ENCODE data around the gene MAST3. TPM values are rescaled to one million over a fixed set of nuclear protein-coding genes. Genes with fewer than 3 reads are reported as not detected.

MAST3 gene
- total RNA-seq, 1 experiment from 2014 or later, result 14.2 TPM

- TF ChIP-seq RAD21 (IDR thresholded peaks at IDR 0.05; ENCODE audit: low read depth) (no peak), EZH2phosphoT487 (IDR thresholded peaks at IDR 0.05; ENCODE audit: borderline replicate concordance) (no peak), CEBPB (IDR thresholded peaks at IDR 0.05; ENCODE audit: low read depth) (no peak), ELF1 (IDR thresholded peaks at IDR 0.05; ENCODE audit: borderline replicate concordance, low read depth) (no peak)
- TF ChIP-seq, protein P1, sequence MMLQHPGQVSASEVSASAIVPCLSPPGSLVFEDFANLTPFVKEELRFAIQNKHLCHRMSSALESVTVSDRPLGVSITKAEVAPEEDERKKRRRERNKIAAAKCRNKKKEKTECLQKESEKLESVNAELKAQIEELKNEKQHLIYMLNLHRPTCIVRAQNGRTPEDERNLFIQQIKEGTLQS (IDR thresholded peaks at IDR 0.05), result no peak
Observed at GRCh38 chr19:18119717-18120105, 22.1 kb downstream of the MAST3 start (continued).

DNA sequence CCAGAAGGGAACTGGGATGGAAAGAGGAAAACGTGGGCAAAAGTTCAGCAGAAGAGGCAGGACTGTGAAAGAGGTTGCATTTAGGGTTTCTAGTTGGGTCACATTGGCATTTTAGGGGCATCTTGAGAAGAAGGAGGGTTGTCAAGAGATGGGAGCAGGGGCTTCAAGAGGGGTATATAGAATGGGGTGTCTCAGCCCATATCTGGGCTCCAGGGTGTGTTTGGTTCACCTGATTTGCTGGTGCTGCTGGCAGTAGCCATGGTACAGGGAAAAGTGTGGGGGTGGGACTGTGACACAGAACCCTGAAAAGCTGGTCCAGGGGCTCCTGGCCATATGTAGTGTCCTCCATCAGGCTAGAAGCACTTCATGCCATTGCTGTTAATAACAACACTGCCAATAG is 22.5 kb downstream of the MAST3 start:
- H3K4me2 ChIP-seq (ENCODE audit: low read length), result no peak overlapping the region
- no peak overlapping the region for H3K9ac ChIP-seq (ENCODE audit: low read length)
- H3K27me3 ChIP-seq (ENCODE audit: insufficient read depth, low read length), result no peaks in the 10 kb centered on the region
- no peak overlapping the region for H3K4me3 ChIP-seq (replicated peaks in 1 of 2; ENCODE audit: low read depth in 1 of 2, low read length in 2 of 2)
- ATAC-seq, result no peak
- CTCF ChIA-PET, result no interaction called here
- H3K27ac ChIP-seq (ENCODE audit: low read depth, low read length), result no peak overlapping the region
- H3K9me2 ChIP-seq (ENCODE audit: insufficient read depth), result no peaks in the 10 kb centered on the region
- H3K4me1 ChIP-seq (ENCODE audit: control insufficient read depth in 1 of 2, insufficient read depth in 2 of 2, low read length in 2 of 2), result peaks cover 7 to 20% of the 10 kb centered on the region in 2 experiments
- RAD21 ChIA-PET (ENCODE audit: low non-redundant PET in 1 of 2, low total read pairs in 2 of 2, uncharacterized antibody in 2 of 2, unreplicated experiment in 2 of 2), result no interaction called here
- H4K20me1 ChIP-seq (ENCODE audit: insufficient read depth), result no peaks in the 10 kb centered on the region
- H3K9me3 ChIP-seq (ENCODE audit: control insufficient read depth in 1 of 2, insufficient read depth in 1 of 2, low read depth in 1 of 2, low read length in 2 of 2), result no peaks in the 10 kb centered on the region
- intact Hi-C loops (cut with micrococcal nuclease), result no loop called here
- no peak overlapping the region for H2AFZ ChIP-seq (ENCODE audit: low read depth, low read length, poor library complexity, severe bottlenecking)
- POLR2A ChIA-PET, result no interaction called here
- peaks cover 11% of the 10 kb centered on the region; the same call in 1 of the 2 replicates for H3K79me2 ChIP-seq (ENCODE audit: insufficient read depth, low read length)
- no peak for DNase-seq (ENCODE audit: low read depth, low spot score)
- no TSS peak for BruUV-seq (replicated peaks)
- TF ChIP-seq, protein P2, sequence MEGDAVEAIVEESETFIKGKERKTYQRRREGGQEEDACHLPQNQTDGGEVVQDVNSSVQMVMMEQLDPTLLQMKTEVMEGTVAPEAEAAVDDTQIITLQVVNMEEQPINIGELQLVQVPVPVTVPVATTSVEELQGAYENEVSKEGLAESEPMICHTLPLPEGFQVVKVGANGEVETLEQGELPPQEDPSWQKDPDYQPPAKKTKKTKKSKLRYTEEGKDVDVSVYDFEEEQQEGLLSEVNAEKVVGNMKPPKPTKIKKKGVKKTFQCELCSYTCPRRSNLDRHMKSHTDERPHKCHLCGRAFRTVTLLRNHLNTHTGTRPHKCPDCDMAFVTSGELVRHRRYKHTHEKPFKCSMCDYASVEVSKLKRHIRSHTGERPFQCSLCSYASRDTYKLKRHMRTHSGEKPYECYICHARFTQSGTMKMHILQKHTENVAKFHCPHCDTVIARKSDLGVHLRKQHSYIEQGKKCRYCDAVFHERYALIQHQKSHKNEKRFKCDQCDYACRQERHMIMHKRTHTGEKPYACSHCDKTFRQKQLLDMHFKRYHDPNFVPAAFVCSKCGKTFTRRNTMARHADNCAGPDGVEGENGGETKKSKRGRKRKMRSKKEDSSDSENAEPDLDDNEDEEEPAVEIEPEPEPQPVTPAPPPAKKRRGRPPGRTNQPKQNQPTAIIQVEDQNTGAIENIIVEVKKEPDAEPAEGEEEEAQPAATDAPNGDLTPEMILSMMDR (IDR thresholded peaks at IDR 0.05 in 2 of 3, conservative IDR thresholded peaks at IDR 0.05 in 1 of 3; ENCODE audit: borderline replicate concordance in 1 of 3, insufficient read depth in 1 of 3, low read depth in 2 of 3, low read length in 2 of 3), result no peak
- TF ChIP-seq YY1 (IDR thresholded peaks at IDR 0.05; ENCODE audit: extremely low read depth, insufficient replicate concordance, low read depth, low read length) (no peak), ZBTB33 (IDR thresholded peaks at IDR 0.05; ENCODE audit: extremely low read depth, insufficient replicate concordance, low read length) (no peak), EGR1 (IDR thresholded peaks at IDR 0.05; ENCODE audit: low read depth) (no peak), ELF1 (IDR thresholded peaks at IDR 0.05; ENCODE audit: borderline replicate concordance, low read depth) (no peak), SRF (IDR thresholded peaks at IDR 0.05; ENCODE audit: low read depth) (no peak), CEBPB (IDR thresholded peaks at IDR 0.05; ENCODE audit: low read depth) (no peak), EZH2phosphoT487 (IDR thresholded peaks at IDR 0.05; ENCODE audit: borderline replicate concordance) (no peak), JUND (IDR thresholded peaks at IDR 0.05) (no peak), RAD21 (IDR thresholded peaks at IDR 0.05; ENCODE audit: low read depth) (no peak), POLR2A (IDR thresholded peaks at IDR 0.05; ENCODE audit: borderline replicate concordance, extremely low read depth, insufficient read depth, insufficient read length) (no peak), SP1 (IDR thresholded peaks at IDR 0.05; ENCODE audit: low read depth) (no peak), ZFX (IDR thresholded peaks at IDR 0.05) (no peak), FOSL1 (IDR thresholded peaks at IDR 0.05; ENCODE audit: low read depth) (no peak), POLR2AphosphoS5 (IDR thresholded peaks at IDR 0.05; ENCODE audit: low read depth, low read length) (no peak), SIN3A (IDR thresholded peaks at IDR 0.05; ENCODE audit: low read depth) (no peak)
- TF ChIP-seq, protein P3, sequence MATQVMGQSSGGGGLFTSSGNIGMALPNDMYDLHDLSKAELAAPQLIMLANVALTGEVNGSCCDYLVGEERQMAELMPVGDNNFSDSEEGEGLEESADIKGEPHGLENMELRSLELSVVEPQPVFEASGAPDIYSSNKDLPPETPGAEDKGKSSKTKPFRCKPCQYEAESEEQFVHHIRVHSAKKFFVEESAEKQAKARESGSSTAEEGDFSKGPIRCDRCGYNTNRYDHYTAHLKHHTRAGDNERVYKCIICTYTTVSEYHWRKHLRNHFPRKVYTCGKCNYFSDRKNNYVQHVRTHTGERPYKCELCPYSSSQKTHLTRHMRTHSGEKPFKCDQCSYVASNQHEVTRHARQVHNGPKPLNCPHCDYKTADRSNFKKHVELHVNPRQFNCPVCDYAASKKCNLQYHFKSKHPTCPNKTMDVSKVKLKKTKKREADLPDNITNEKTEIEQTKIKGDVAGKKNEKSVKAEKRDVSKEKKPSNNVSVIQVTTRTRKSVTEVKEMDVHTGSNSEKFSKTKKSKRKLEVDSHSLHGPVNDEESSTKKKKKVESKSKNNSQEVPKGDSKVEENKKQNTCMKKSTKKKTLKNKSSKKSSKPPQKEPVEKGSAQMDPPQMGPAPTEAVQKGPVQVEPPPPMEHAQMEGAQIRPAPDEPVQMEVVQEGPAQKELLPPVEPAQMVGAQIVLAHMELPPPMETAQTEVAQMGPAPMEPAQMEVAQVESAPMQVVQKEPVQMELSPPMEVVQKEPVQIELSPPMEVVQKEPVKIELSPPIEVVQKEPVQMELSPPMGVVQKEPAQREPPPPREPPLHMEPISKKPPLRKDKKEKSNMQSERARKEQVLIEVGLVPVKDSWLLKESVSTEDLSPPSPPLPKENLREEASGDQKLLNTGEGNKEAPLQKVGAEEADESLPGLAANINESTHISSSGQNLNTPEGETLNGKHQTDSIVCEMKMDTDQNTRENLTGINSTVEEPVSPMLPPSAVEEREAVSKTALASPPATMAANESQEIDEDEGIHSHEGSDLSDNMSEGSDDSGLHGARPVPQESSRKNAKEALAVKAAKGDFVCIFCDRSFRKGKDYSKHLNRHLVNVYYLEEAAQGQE (IDR thresholded peaks at IDR 0.05; ENCODE audit: low read depth), result no peak
- TF ChIP-seq, protein P1 (IDR thresholded peaks at IDR 0.05), result no peak
- peaks cover 0 to 7% of the 10 kb centered on the region in 2 experiments; a peak in 2 of 4 replicates for H3K36me3 ChIP-seq (ENCODE audit: control insufficient read depth in 1 of 2, insufficient read depth in 2 of 2, low read length in 2 of 2)

All from HCT116 (cell line).